Thyroid gland (tissue), 4 donors: ENCODE results near the gene FPR1. TPM values are rescaled to one million over a fixed set of nuclear protein-coding genes. Genes with fewer than 3 reads are reported as not detected.

ENCODE experiments used
- DNase-seq, 2 donors: peaks; one replicate each; pipeline ENCODE4 v3.0.0-alpha.2; 2019
- H3K27ac ChIP-seq, 3 donors: fragments of 200-600 bp; sonication (generic); 1 replicate in 2 of 3; 2 replicates in 1 of 3; pipeline ENCODE4 v1.5.1; 2016 to 2019; ENCODE audit warnings: mild to moderate bottlenecking in 1 of 3, moderate library complexity in 1 of 3
- H3K27me3 ChIP-seq: fragments of 200-600 bp; sonication (generic); one replicate; pipeline ENCODE4 v1.5.1; 2019
- H3K36me3 ChIP-seq, 2 donors: fragments of 200-600 bp; sonication (generic); one replicate each; pipeline ENCODE4 v1.5.1; 2016 to 2019
- H3K4me1 ChIP-seq, 2 donors: fragments of 200-600 bp; sonication (generic); one replicate each; pipeline ENCODE4 v1.5.1; 2017 to 2019
- H3K4me3 ChIP-seq, 3 donors: fragments of 200-600 bp; sonication (generic); replicated peaks in 1 of 3; 1 replicate in 2 of 3; 2 replicates in 1 of 3; pipeline ENCODE4 v1.5.1; 2016; ENCODE audit warnings: mild to moderate bottlenecking in 1 of 3
- H3K9me3 ChIP-seq: fragments of 200-600 bp; sonication (generic); one replicate; pipeline ENCODE4 v1.5.1; 2017
- POLR2A ChIP-seq, 2 donors: fragments of 450-650 bp; IDR thresholded peaks; one replicate each; pipeline ENCODE4 v1.6.1; 2017; ENCODE audit warnings: antibody characterized with exemption in 2 of 2, mild to moderate bottlenecking in 2 of 2, moderate library complexity in 1 of 2
- WGBS, 2 donors: methylation state at CpG; one replicate each; pipeline ENCODE4 v1.1.5; 2017; 5-methylcytosine and 5-hydroxymethylcytosine counted together
- intact Hi-C: fragments of 100-400 bp; cut with DNase I; formaldehyde crosslinking; loops from one replicate; pipeline ENCODE4 v1.15.1; 2023
- total RNA-seq, 4 donors: library from RNA; depleted of rRNA; stranded (reverse); fragments of >200 nt; gene quantifications; one replicate each; pipeline ENCODE4 v1.2.3, GENCODE V29; 2016
- TF ChIP-seq, protein P1 (sequence below), 6 experiments: fragments of 200-600 bp in 3 of 6; fragments of 450-650 bp in 3 of 6; sonication (generic) in 3 of 6; IDR thresholded peaks; one replicate each; pipeline ENCODE4 v1.5.1; 2016 to 2019; ENCODE audit warnings: antibody characterized with exemption in 6 of 6, mild to moderate bottlenecking in 2 of 6, inconsistent platforms in 1 of 6, moderate library complexity in 1 of 6

FPR1 gene
- total RNA-seq, 4 donors from 2014 or later, result 1.7 to 5.8 (median 3.3) TPM

DNA sequence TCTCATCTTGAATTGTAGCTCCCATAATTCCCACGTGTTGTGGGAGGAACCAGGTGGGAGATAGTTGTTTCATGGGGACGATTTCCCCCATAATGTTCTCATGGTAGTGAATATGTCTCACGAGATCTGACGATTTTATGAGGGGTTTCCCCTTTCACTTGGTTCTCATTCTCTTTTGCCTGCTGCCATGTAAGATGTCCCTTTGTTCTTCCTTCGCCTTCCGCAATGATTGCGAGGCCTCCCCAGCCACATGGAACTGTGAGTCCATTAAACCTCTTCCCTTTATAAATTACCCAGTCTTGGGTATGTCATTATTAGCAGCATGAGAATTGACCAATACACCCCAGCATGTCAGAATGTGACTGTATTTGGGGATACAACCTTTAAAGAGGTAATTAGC, 3.9 kb upstream of the FPR1 start:
- Histone ChIP-seq H3K4me3 (no peak overlapping the region), H3K4me1 (no peaks in the 10 kb centered on the region), H3K9me3 (no peaks in the 10 kb centered on the region), H3K36me3 (no peaks in the 10 kb centered on the region), H3K27me3 (no peaks in the 10 kb centered on the region), H3K27ac (no peak overlapping the region)
- TF ChIP-seq, protein P1, sequence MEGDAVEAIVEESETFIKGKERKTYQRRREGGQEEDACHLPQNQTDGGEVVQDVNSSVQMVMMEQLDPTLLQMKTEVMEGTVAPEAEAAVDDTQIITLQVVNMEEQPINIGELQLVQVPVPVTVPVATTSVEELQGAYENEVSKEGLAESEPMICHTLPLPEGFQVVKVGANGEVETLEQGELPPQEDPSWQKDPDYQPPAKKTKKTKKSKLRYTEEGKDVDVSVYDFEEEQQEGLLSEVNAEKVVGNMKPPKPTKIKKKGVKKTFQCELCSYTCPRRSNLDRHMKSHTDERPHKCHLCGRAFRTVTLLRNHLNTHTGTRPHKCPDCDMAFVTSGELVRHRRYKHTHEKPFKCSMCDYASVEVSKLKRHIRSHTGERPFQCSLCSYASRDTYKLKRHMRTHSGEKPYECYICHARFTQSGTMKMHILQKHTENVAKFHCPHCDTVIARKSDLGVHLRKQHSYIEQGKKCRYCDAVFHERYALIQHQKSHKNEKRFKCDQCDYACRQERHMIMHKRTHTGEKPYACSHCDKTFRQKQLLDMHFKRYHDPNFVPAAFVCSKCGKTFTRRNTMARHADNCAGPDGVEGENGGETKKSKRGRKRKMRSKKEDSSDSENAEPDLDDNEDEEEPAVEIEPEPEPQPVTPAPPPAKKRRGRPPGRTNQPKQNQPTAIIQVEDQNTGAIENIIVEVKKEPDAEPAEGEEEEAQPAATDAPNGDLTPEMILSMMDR (IDR thresholded peaks at IDR 0.05), result no peak
- TF ChIP-seq POLR2A (IDR thresholded peaks at IDR 0.05), result no peak
- DNase-seq, result no peak
- intact Hi-C loops, result no loop called here
- WGBS, 2 donors, result 88 to 89% methylated on average over 7 of the region's 7 CpGs

DNA sequence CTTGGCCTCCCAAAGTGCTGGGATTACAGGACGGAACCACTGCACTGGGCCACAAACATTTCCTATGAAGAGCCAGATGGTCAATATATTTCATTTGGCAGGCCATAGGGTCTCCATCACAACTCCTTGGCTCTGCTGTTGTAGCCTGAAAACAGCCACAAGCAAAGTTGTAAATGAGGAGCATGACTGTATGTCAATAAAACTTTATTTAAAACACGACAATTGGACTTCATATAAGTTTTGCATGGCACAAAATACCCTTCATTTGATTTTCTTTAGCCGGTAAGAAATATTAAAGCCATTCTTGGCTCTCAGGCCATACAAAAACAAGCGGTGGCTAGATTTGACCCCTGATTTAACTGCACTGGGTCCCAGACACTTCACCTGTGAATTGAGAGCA, 3.1 kb upstream of the FPR1 start:
- H3K36me3 ChIP-seq, result no peaks in the 10 kb centered on the region
- H3K4me3 ChIP-seq, result no peak overlapping the region
- no peak for DNase-seq
- no peak overlapping the region for H3K27ac ChIP-seq
- H3K9me3 ChIP-seq, result no peaks in the 10 kb centered on the region
- no peaks in the 10 kb centered on the region for H3K4me1 ChIP-seq
- TF ChIP-seq, protein P1 (IDR thresholded peaks at IDR 0.05), result no peak
- no peak for TF ChIP-seq POLR2A (IDR thresholded peaks at IDR 0.05)
- intact Hi-C loops, result no loop called here
- H3K27me3 ChIP-seq, result no peaks in the 10 kb centered on the region
- WGBS, 2 donors, result 80 to 86% methylated on average over 4 of the region's 4 CpGs

DNA sequence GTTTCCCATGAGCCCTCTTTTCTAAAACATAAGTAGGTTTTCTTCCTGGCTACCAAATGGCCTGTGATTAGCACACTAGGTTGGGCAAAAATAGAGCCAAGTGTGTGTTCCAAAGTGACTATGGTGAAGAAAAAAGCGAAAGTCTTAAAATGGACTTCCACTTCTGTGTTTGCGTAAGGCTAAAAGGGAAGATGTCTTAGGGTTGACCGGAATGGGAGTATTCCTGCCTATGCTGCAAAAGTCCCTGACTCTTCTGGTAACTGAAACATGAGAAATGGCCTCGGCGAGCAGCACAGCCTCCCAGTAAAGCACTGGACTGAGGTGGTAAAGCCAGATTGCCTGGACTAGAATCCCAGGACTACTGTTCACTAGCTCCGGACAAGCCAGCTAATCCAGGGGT, 2.4 kb upstream of the FPR1 start:
- intact Hi-C loops, result no loop called here
- H3K27ac ChIP-seq, result no peak overlapping the region
- no peaks in the 10 kb centered on the region for H3K9me3 ChIP-seq

DNA sequence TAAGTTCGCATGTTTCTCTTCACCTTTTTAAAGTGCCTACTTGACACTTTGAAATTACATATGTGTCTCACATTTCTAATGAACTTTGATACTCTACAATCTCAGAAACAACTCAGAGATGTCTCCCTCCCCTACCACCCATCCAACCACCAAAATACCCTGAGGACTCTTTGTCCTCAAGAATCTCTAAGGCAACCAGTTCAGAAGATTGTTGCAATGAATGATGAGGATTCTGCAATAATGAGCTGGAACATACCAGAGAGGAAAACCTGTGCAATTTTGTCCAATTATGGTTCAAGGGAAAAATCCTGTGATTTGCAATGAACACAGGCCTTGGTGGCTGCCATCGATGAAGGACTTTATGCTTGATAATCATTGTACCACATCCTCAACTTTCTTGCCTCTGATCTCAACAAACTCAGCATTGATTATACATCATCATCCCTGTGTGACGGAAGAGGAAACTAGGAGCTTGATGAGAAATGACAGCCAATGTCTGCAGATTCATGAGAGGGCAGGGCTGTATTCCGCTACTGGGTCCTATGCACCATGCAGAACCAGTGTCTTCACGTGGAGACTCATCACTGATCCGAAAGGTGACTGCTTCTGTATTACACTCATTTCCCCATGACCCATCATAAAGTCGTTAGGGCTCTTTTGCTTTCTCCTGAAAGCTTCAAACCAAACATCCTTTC, 1.1 kb downstream of the FPR1 start:
- Histone ChIP-seq H3K36me3 (no peaks in the 10 kb centered on the region), H3K27me3 (no peaks in the 10 kb centered on the region), H3K4me3 (no peak overlapping the region), H3K9me3 (no peaks in the 10 kb centered on the region), H3K27ac (no peak overlapping the region), H3K4me1 (no peaks in the 10 kb centered on the region)
- TF ChIP-seq POLR2A (IDR thresholded peaks at IDR 0.05), result no peak
- TF ChIP-seq, protein P1 (IDR thresholded peaks at IDR 0.05), result no peak
- intact Hi-C loops, result no loop called here
- 84 to 87% methylated on average over 7 of the region's 7 CpGs for WGBS, 2 donors
- no peak for DNase-seq

More for the DNA sequence above, 2.4 kb upstream of the FPR1 start:
- TF ChIP-seq, protein P1 (IDR thresholded peaks at IDR 0.05), result no peak
- no peak for TF ChIP-seq POLR2A (IDR thresholded peaks at IDR 0.05)
- DNase-seq, result no peak
- Histone ChIP-seq H3K36me3 (no peaks in the 10 kb centered on the region), H3K4me1 (no peaks in the 10 kb centered on the region), H3K4me3 (no peak overlapping the region), H3K27me3 (no peaks in the 10 kb centered on the region)
- 92% methylated on average over 6 of the region's 6 CpGs for WGBS, 2 donors

DNA sequence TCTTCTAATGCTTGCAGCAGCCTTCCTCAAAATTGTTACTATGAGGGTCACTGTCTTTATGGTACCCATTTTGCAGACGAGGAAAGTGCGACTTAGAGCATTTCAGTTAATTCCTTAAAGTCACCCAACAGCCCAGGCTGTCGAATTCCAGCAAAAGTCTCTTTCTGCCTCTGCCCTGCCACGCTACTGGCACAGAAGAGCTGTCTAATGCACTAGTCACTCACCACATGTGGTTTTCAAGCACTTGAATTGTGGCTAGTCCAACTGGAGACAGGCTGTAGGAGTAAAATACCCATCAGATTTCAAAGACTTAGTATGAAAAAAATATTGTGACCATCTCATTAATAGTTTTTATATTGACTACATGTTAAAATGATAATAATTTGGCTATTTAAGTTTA, 1.7 kb downstream of the FPR1 start:
- Histone ChIP-seq H3K4me3 (no peak overlapping the region), H3K9me3 (no peaks in the 10 kb centered on the region), H3K27ac (no peak overlapping the region), H3K4me1 (no peaks in the 10 kb centered on the region), H3K36me3 (no peaks in the 10 kb centered on the region), H3K27me3 (no peaks in the 10 kb centered on the region)
- 55 to 86% methylated on average over 4 of the region's 4 CpGs for WGBS, 2 donors
- TF ChIP-seq, protein P1 (IDR thresholded peaks at IDR 0.05), result no peak
- TF ChIP-seq POLR2A (IDR thresholded peaks at IDR 0.05), result no peak
- DNase-seq, result no peak
- intact Hi-C loops, result no loop called here
